ENCODE results near the gene FAM135A. TPM values are rescaled to one million over a fixed set of nuclear protein-coding genes. Genes with fewer than 3 reads are reported as not detected.

The FAM135A gene
- total RNA-seq, 4 donors from 2014 or later = 51.2 to 93.6 (median 82.5) TPM

- Histone ChIP-seq H3K4me1 (peaks cover 0 to 21% (median 0%) of the 10 kb centered on the region in 4 donors), H3K36me3 (no peaks in the 10 kb centered on the region), H3K27ac (no peak overlapping the region), H3K27me3 (no peaks in the 10 kb centered on the region), H3K9me3 (no peaks in the 10 kb centered on the region), H3K4me3 (no peak overlapping the region)
- DNase-seq = no peak
- TF ChIP-seq POLR2A (IDR thresholded peaks at IDR 0.05) = no peak
- TF ChIP-seq, protein P1, sequence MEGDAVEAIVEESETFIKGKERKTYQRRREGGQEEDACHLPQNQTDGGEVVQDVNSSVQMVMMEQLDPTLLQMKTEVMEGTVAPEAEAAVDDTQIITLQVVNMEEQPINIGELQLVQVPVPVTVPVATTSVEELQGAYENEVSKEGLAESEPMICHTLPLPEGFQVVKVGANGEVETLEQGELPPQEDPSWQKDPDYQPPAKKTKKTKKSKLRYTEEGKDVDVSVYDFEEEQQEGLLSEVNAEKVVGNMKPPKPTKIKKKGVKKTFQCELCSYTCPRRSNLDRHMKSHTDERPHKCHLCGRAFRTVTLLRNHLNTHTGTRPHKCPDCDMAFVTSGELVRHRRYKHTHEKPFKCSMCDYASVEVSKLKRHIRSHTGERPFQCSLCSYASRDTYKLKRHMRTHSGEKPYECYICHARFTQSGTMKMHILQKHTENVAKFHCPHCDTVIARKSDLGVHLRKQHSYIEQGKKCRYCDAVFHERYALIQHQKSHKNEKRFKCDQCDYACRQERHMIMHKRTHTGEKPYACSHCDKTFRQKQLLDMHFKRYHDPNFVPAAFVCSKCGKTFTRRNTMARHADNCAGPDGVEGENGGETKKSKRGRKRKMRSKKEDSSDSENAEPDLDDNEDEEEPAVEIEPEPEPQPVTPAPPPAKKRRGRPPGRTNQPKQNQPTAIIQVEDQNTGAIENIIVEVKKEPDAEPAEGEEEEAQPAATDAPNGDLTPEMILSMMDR (IDR thresholded peaks at IDR 0.05) = peak in 1 of 6 experiments; percentile 38
Observed at GRCh38 chr6:70375166-70375565, 38.1 kb upstream of the FAM135A start.

GRCh38 chr6:70375882-70376281 is 37.4 kb upstream of the FAM135A start:
- DNase-seq = no peak
- Histone ChIP-seq H3K27ac (no peak overlapping the region), H3K4me1 (peaks cover 0 to 26% (median 0%) of the 10 kb centered on the region in 4 donors), H3K27me3 (no peaks in the 10 kb centered on the region), H3K4me3 (no peak overlapping the region), H3K9me3 (no peaks in the 10 kb centered on the region), H3K36me3 (no peaks in the 10 kb centered on the region)
- no peak for TF ChIP-seq POLR2A (IDR thresholded peaks at IDR 0.05)
- TF ChIP-seq, protein P1 (IDR thresholded peaks at IDR 0.05) = peak in 1 of 6 experiments; percentile 9

DNA sequence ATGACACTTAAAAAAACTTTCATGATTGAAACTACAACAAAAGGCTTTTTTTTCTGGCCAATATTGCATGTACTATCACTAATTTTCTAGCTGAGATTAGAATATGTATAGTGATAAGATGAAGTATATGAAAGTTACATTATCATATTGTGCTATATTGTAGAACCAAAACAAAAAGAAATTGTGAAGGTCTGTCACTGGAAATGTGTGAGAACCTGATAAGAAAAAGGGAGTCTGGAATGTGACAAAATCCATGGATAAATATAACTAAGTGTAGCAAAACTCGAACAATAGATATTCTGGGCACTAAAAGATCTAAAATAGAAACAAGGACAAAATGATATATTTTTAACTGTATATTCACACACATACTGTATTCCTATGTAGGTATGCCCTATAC is 36.7 kb upstream of the FAM135A start:
- Histone ChIP-seq H3K36me3 (no peaks in the 10 kb centered on the region), H3K4me1 (peaks cover 0 to 27% (median 0%) of the 10 kb centered on the region in 4 donors), H3K4me3 (no peak overlapping the region), H3K27ac (no peak overlapping the region), H3K9me3 (no peaks in the 10 kb centered on the region), H3K27me3 (no peaks in the 10 kb centered on the region)
- TF ChIP-seq, protein P1 (IDR thresholded peaks at IDR 0.05) = no peak
- no peak for TF ChIP-seq POLR2A (IDR thresholded peaks at IDR 0.05)
- no peak for DNase-seq

- no peak overlapping the region for H3K4me3 ChIP-seq
Observed at GRCh38 chr6:70377372-70377771, 35.9 kb upstream of the FAM135A start.

GRCh38 chr6:70379473-70380013 is 33.8 kb upstream of the FAM135A start:
- no peak overlapping the region for H3K4me3 ChIP-seq
- H3K4me1 ChIP-seq = peaks cover 0 to 23% (median 0%) of the 10 kb centered on the region in 4 donors
- H3K27ac ChIP-seq = peak overlapping the region in 2 of 4 donors; percentile 23 to 79
- TF ChIP-seq POLR2A (IDR thresholded peaks at IDR 0.05) = no peak
- TF ChIP-seq, protein P1 (IDR thresholded peaks at IDR 0.05) = no peak
- no peak for DNase-seq
- H3K9me3 ChIP-seq = no peaks in the 10 kb centered on the region
- no peaks in the 10 kb centered on the region for H3K36me3 ChIP-seq
- H3K27me3 ChIP-seq = no peaks in the 10 kb centered on the region

More at GRCh38 chr6:70377372-70377771, 35.9 kb upstream of the FAM135A start:
- no peaks in the 10 kb centered on the region for H3K9me3 ChIP-seq
- no peaks in the 10 kb centered on the region for H3K36me3 ChIP-seq
- peaks cover 0 to 23% (median 0%) of the 10 kb centered on the region in 4 donors for H3K4me1 ChIP-seq
- TF ChIP-seq, protein P1 (IDR thresholded peaks at IDR 0.05) = no peak
- TF ChIP-seq POLR2A (IDR thresholded peaks at IDR 0.05) = no peak
- DNase-seq = no peak
- no peak overlapping the region for H3K27ac ChIP-seq
- no peaks in the 10 kb centered on the region for H3K27me3 ChIP-seq

Data from Peyer's patch (tissue), 4 donors.